Neural cell (in vitro differentiated cells): Measurements from ENCODE around the gene KIF13A. TPM values are rescaled to one million over a fixed set of nuclear protein-coding genes. Genes with fewer than 3 reads are reported as not detected.

Experiments
- H2AFZ ChIP-seq: fragments of 200-600, 300-800 bp; sonication (generic), shearing (Covaris generic); 2 replicates; pipeline ENCODE4 v1.6.0; 2014; ENCODE audit warnings: low read depth, mild to moderate bottlenecking, antibody characterized with exemption, low read length, moderate library complexity
- H3F3A ChIP-seq: fragments of 200-600 bp; shearing (Covaris generic); 2 replicates; pipeline ENCODE4 v1.6.1; 2016; ENCODE audit warnings: mild to moderate bottlenecking, moderate library complexity, mixed read lengths, antibody characterized with exemption, low read length; ENCODE audit not compliant: insufficient read depth, poor library complexity, severe bottlenecking
- H3K27ac ChIP-seq: fragments of 200-600, 300-800 bp; sonication (generic), shearing (Covaris generic); 2 replicates; pipeline ENCODE4 v1.5.1; 2014; ENCODE audit warnings: mild to moderate bottlenecking, low read length, moderate library complexity
- H3K27me3 ChIP-seq: fragments of 300-800, 200-600 bp; sonication (generic), shearing (Covaris generic); 2 replicates; pipeline ENCODE4 v1.6.0; 2014; ENCODE audit warnings: mild to moderate bottlenecking, low read depth, low read length, moderate library complexity; ENCODE audit not compliant: insufficient read depth
- H3K36me3 ChIP-seq: fragments of 300-800, 200-600 bp; sonication (generic), shearing (Covaris generic); 2 replicates; pipeline ENCODE4 v1.5.1; 2014; ENCODE audit warnings: mild to moderate bottlenecking, antibody characterized with exemption, low read length, moderate library complexity; ENCODE audit not compliant: insufficient read depth
- H3K4me2 ChIP-seq: fragments of 300-800, 200-600 bp; sonication (generic), shearing (Covaris generic); 2 replicates; pipeline ENCODE4 v1.6.0; 2014; ENCODE audit warnings: mild to moderate bottlenecking, low read length
- H3K4me3 ChIP-seq: fragments of 300-800, 200-600 bp; sonication (generic), shearing (Covaris generic); 2 replicates; pipeline ENCODE4 v1.5.1; 2014; ENCODE audit warnings: mild to moderate bottlenecking, low read length, moderate library complexity
- H3K79me2 ChIP-seq: fragments of 200-600 bp; shearing (Covaris generic); replicated peaks from 2 replicates; pipeline ENCODE4 v1.6.0; 2014; ENCODE audit warnings: mild to moderate bottlenecking, low read length, moderate library complexity; ENCODE audit not compliant: insufficient read depth
- H3K9ac ChIP-seq: fragments of 300-800, 200-600 bp; sonication (generic), shearing (Covaris generic); 2 replicates; pipeline ENCODE4 v1.6.1; 2016; ENCODE audit warnings: mild to moderate bottlenecking, low read length, mixed read lengths
- H3K9me2 ChIP-seq: fragments of 200-600 bp; shearing (Covaris generic); 2 replicates; pipeline ENCODE4 v1.6.1; 2016; ENCODE audit warnings: mild to moderate bottlenecking, low read length, mixed read lengths; ENCODE audit not compliant: insufficient read depth
- H3K9me3 ChIP-seq: fragments of 200-600, 300-800 bp; sonication (generic), shearing (Covaris generic); 2 replicates; pipeline ENCODE4 v1.6.1; 2016; ENCODE audit warnings: mild to moderate bottlenecking, mixed run types, low read length, moderate library complexity, mixed read lengths
- H4K20me1 ChIP-seq: fragments of 200-600 bp; shearing (Covaris generic); 2 replicates; pipeline ENCODE4 v1.6.1; 2016; ENCODE audit warnings: mild to moderate bottlenecking, mixed run types; ENCODE audit not compliant: insufficient read depth
- EP300 ChIP-seq: fragments of 450-650 bp; conservative IDR thresholded peaks from 2 replicates; pipeline ENCODE4 v1.6.1; 2014; ENCODE audit warnings: antibody characterized with exemption, mild to moderate bottlenecking, moderate library complexity; ENCODE audit not compliant: poor library complexity, severe bottlenecking
- EZH2 ChIP-seq: fragments of 200-600, 300-800 bp; shearing (Covaris generic), sonication (generic); IDR thresholded peaks from 2 replicates; pipeline ENCODE4 v1.6.1; 2014; ENCODE audit warnings: antibody characterized with exemption, low read length, borderline replicate concordance, mild to moderate bottlenecking; ENCODE audit not compliant: insufficient read depth, poor library complexity, severe bottlenecking
- MXI1 ChIP-seq: fragments of 450-650 bp; conservative IDR thresholded peaks from 2 replicates; pipeline ENCODE4 v1.6.1; 2014; ENCODE audit warnings: antibody characterized with exemption, mild to moderate bottlenecking; ENCODE audit not compliant: poor library complexity, severe bottlenecking
- POLR2AphosphoS5 ChIP-seq: IDR thresholded peaks from 2 replicates; pipeline ENCODE4 v1.6.1; 2012
- RAD21 ChIP-seq: fragments of 450-650 bp; conservative IDR thresholded peaks from 2 replicates; pipeline ENCODE4 v1.6.1; 2014; ENCODE audit warnings: antibody characterized with exemption, mild to moderate bottlenecking, moderate library complexity
- SMC3 ChIP-seq: fragments of 450-650 bp; conservative IDR thresholded peaks from 2 replicates; pipeline ENCODE4 v1.6.1; 2014; ENCODE audit warnings: antibody characterized with exemption, mild to moderate bottlenecking, moderate library complexity; ENCODE audit not compliant: poor library complexity
- TAF1 ChIP-seq: IDR thresholded peaks from 2 replicates; pipeline ENCODE4 v1.6.1; 2012; ENCODE audit warnings: low read depth
- polyA plus RNA-seq: library from polyadenylated mRNA; depleted of rRNA; stranded (reverse); fragments of >200 nt; gene quantifications from 2 replicates; pipeline ENCODE4 v1.2.3, GENCODE V29; 2014
- TF ChIP-seq, protein P1 (sequence below): IDR thresholded peaks from 2 replicates; pipeline ENCODE4 v1.6.1; 2012; ENCODE audit warnings: borderline replicate concordance
- TF ChIP-seq, protein P2 (sequence below): fragments of 450-650 bp; IDR thresholded peaks from 2 replicates; pipeline ENCODE4 v1.5.1; 2014; ENCODE audit warnings: antibody characterized with exemption, mild to moderate bottlenecking, moderate library complexity; ENCODE audit not compliant: poor library complexity, severe bottlenecking

Gene KIF13A
- polyA plus RNA-seq, 1 donor from 2014 or later, result 9.4 TPM

DNA sequence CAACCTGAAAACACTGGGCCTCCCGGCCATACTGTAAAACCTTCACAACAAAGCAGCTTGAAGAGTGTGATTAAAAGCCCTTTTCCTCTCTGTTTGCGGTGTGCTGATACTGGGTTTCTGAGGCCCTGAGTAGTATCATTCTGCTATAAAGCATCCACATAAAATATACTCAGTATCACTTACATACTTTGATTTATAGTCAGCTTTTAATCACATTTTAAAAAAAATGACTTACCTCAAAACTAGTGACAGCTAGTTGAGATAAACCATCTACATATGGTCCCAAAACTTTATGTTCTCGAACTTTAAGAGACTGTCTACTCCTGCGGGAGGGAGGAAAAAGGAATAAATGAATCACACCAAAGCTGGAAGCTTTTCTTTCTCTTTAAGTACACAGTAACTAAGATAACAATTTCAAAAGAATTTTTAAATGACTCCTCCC is 135.7 kb downstream of the KIF13A start:
- Histone ChIP-seq H3K4me3 (no peak overlapping the region), H4K20me1 (no peaks in the 10 kb centered on the region), H3K9me2 (no peaks in the 10 kb centered on the region), H3K9me3 (no peaks in the 10 kb centered on the region), H3K4me2 (no peak overlapping the region), H3K27ac (no peak overlapping the region), H3K9ac (no peak overlapping the region), H3K79me2 (no peaks in the 10 kb centered on the region), H3F3A (no peaks in the 10 kb centered on the region), H2AFZ (no peak overlapping the region), H3K36me3 (no peaks in the 10 kb centered on the region), H3K27me3 (no peaks in the 10 kb centered on the region)
- TF ChIP-seq TAF1 (no peak), EZH2 (no peak), RAD21 (no peak), POLR2AphosphoS5 (no peak), MXI1 (no peak), SMC3 (no peak), EP300 (no peak)
- TF ChIP-seq, protein P1, sequence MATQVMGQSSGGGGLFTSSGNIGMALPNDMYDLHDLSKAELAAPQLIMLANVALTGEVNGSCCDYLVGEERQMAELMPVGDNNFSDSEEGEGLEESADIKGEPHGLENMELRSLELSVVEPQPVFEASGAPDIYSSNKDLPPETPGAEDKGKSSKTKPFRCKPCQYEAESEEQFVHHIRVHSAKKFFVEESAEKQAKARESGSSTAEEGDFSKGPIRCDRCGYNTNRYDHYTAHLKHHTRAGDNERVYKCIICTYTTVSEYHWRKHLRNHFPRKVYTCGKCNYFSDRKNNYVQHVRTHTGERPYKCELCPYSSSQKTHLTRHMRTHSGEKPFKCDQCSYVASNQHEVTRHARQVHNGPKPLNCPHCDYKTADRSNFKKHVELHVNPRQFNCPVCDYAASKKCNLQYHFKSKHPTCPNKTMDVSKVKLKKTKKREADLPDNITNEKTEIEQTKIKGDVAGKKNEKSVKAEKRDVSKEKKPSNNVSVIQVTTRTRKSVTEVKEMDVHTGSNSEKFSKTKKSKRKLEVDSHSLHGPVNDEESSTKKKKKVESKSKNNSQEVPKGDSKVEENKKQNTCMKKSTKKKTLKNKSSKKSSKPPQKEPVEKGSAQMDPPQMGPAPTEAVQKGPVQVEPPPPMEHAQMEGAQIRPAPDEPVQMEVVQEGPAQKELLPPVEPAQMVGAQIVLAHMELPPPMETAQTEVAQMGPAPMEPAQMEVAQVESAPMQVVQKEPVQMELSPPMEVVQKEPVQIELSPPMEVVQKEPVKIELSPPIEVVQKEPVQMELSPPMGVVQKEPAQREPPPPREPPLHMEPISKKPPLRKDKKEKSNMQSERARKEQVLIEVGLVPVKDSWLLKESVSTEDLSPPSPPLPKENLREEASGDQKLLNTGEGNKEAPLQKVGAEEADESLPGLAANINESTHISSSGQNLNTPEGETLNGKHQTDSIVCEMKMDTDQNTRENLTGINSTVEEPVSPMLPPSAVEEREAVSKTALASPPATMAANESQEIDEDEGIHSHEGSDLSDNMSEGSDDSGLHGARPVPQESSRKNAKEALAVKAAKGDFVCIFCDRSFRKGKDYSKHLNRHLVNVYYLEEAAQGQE, result no peak
- TF ChIP-seq, protein P2, sequence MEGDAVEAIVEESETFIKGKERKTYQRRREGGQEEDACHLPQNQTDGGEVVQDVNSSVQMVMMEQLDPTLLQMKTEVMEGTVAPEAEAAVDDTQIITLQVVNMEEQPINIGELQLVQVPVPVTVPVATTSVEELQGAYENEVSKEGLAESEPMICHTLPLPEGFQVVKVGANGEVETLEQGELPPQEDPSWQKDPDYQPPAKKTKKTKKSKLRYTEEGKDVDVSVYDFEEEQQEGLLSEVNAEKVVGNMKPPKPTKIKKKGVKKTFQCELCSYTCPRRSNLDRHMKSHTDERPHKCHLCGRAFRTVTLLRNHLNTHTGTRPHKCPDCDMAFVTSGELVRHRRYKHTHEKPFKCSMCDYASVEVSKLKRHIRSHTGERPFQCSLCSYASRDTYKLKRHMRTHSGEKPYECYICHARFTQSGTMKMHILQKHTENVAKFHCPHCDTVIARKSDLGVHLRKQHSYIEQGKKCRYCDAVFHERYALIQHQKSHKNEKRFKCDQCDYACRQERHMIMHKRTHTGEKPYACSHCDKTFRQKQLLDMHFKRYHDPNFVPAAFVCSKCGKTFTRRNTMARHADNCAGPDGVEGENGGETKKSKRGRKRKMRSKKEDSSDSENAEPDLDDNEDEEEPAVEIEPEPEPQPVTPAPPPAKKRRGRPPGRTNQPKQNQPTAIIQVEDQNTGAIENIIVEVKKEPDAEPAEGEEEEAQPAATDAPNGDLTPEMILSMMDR, result no peak

DNA sequence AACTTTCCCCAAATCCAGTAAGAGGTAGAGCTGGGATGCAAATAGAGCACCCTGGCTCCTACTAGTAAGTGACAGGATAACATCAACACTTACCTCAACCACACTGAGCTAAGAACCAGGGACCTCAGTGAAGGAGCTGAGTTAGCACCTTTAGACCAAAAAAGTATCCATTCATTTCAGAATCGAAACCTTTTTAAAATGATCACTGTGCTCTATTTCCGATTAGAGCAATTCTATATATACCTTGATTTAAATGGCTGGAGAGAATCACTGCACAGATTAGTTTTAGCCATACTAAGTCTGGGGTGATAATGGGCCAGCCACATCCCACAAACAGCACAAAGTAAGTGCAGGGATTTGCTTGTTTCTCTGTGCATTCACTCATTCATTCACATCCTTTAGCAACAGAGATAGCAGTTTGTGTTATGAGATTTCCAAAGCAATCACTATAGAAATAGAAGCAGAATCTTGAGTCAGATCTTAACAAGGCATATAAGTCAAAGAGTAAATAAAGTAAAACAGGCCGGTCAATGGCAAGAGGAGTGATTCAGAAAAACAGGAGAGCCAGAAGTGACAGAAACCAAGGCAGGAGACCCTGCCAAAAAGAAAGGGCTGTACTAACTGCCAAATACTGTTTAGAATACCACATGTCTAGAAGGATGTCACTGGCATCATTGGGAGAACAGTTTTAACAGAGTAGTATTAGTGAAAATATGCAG is 136.3 kb downstream of the KIF13A start:
- Histone ChIP-seq H3K4me3 (no peak overlapping the region), H3K4me2 (no peak overlapping the region), H3K27me3 (no peaks in the 10 kb centered on the region), H3K36me3 (no peaks in the 10 kb centered on the region), H4K20me1 (no peaks in the 10 kb centered on the region), H3K9ac (no peak overlapping the region), H3K9me2 (no peaks in the 10 kb centered on the region), H3K27ac (no peak overlapping the region), H3F3A (no peaks in the 10 kb centered on the region), H2AFZ (no peak overlapping the region), H3K9me3 (no peaks in the 10 kb centered on the region), H3K79me2 (no peaks in the 10 kb centered on the region)
- TF ChIP-seq RAD21 (no peak), EP300 (no peak), MXI1 (no peak)
- TF ChIP-seq, protein P2, result no peak
- TF ChIP-seq, protein P1, result no peak
